GM20000 (cell line): ENCODE results near the gene DAGLA.

Experiments used
- DNase-seq: peaks from one replicate; pipeline ENCODE4 v3.0.0; 2012; ENCODE audit warnings: low spot score
- CTCF ChIP-seq: IDR thresholded peaks from 2 replicates; pipeline ENCODE4 v1.5.1; 2012; ENCODE audit warnings: mild to moderate bottlenecking, control low read depth; ENCODE audit errors: extremely low read depth, missing control alignments

DAGLA gene

GRCh38 chr11:61795459-61795858 is 115.3 kb downstream of the DAGLA start:
- TF ChIP-seq CTCF = no peak

GRCh38 chr11:61795876-61796526 is 115.8 kb downstream of the DAGLA start:
- no peak for DNase-seq
- TF ChIP-seq CTCF = no peak

More at GRCh38 chr11:61795459-61795858, 115.3 kb downstream of the DAGLA start:
- no peak for DNase-seq
